HG03196 (cell line): ENCODE data around the gene LRRC46.
A peak's percentile ranks its signal among the peaks of the same experiment; 100 is the strongest.

ENCODE experiments used
- ATAC-seq: cut with Tn5 transposase; IDR thresholded peaks from one replicate; pipeline ENCODE4 v1.9.1; 2021; ENCODE audit not compliant: unreplicated experiment

The LRRC46 gene

GRCh38 chr17:47831003-47831933 lies at the start of gene LRRC46, which contains the start of gene MRPL10:
Gene LRRC46, plus strand, starts transcription at chr17:47831670. Its CDS starts 320 bp downstream, at chr17:47831990.
Gene MRPL10, minus strand, starts transcription at chr17:47831541. Its CDS starts 30 bp downstream, at chr17:47831511.
- ATAC-seq, result peak; percentile 66

- no peak for ATAC-seq
Measured at GRCh38 chr17:47785538-47786123, 45.8 kb upstream of the LRRC46 start.

- ATAC-seq, result no peak
Measured at GRCh38 chr17:47789611-47790561, 41.6 kb upstream of the LRRC46 start.

GRCh38 chr17:47791025-47791424 lies 40.4 kb upstream of the LRRC46 start:
- no peak for ATAC-seq

- no peak for ATAC-seq
Measured at GRCh38 chr17:47792457-47792856, 39.0 kb upstream of the LRRC46 start.

GRCh38 chr17:47792979-47793378 lies 38.5 kb upstream of the LRRC46 start:
- no peak for ATAC-seq

GRCh38 chr17:47797797-47798196 lies 33.7 kb upstream of the LRRC46 start:
- no peak for ATAC-seq

- no peak for ATAC-seq
Measured at GRCh38 chr17:47800686-47801085, 30.8 kb upstream of the LRRC46 start.

GRCh38 chr17:47801176-47801765 lies 30.2 kb upstream of the LRRC46 start:
- no peak for ATAC-seq

- ATAC-seq, result no peak
Measured at GRCh38 chr17:47801906-47802305, 29.6 kb upstream of the LRRC46 start.

GRCh38 chr17:47802341-47803022 lies 29.0 kb upstream of the LRRC46 start:
- ATAC-seq, result no peak

- no peak for ATAC-seq
Measured at GRCh38 chr17:47803201-47803600, 28.3 kb upstream of the LRRC46 start.

- ATAC-seq, result no peak
Measured at GRCh38 chr17:47803751-47804150, 27.7 kb upstream of the LRRC46 start.

- ATAC-seq, result no peak
Measured at GRCh38 chr17:47804461-47804860, 27.0 kb upstream of the LRRC46 start.

- ATAC-seq, result no peak
Measured at GRCh38 chr17:47806026-47806912, 25.2 kb upstream of the LRRC46 start.

- ATAC-seq, result no peak
Measured at GRCh38 chr17:47806913-47807255, 24.6 kb upstream of the LRRC46 start.

GRCh38 chr17:47807421-47807820 lies 24.0 kb upstream of the LRRC46 start:
- ATAC-seq, result no peak

GRCh38 chr17:47808036-47808829 lies 23.2 kb upstream of the LRRC46 start:
- no peak for ATAC-seq
